OCI-LY3 (cell line): ENCODE results near the gene EEF2KMT.
"Not testable (repeated sequence)": the region's sequence is repeated elsewhere in the genome, so short reads cannot be mapped to it uniquely, and the experiment has no call there.

ENCODE experiments used
- EZH2phosphoT487 ChIP-seq: fragments of 200-600 bp; shearing (Covaris generic); IDR thresholded peaks from 2 replicates; pipeline ENCODE4 v1.6.1; 2018; ENCODE audit warnings: antibody characterized with exemption, mixed run types, low read depth
- TF ChIP-seq, protein P1 (sequence below): fragments of 200-600, 300-600 bp; sonication (generic); IDR thresholded peaks from 2 replicates; pipeline ENCODE4 v1.5.1; 2014; ENCODE audit warnings: antibody characterized with exemption, low read length, low read depth

DNA sequence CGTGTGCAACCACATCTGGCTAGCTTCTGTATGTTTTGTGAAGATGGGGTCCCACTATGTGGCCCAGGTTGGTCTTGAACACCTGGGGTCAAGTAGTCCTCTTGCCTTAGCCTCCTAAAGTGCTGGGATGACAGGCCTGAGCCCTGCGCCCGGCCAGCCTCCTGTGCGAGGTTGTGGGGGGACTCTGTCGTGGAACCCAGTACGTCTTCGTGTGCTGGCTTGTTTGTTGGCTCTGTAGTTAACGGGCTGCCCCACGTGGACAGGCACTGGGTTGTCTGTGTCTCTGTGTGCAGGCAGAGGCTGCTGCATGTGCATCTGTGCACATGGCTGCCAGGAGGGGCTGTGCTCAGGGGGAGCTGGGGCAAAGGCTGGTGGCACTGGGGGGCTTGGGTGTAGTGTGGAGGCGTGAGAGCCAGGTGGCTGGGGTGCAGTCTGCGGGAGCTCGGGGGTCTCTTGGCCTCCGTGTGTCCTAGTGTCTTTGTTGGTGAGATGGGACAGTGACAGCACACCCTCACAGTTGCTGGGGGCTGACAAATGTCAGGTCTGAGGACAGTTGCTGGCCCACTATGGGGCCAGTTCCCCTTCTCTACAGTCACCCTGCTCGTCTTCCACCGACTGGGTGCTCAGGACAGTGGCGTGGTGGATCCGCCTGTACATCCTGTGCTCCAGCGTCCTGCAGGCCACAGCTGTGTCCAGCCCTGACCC lies 9.4 kb downstream of the EEF2KMT start:
- TF ChIP-seq, protein P1, sequence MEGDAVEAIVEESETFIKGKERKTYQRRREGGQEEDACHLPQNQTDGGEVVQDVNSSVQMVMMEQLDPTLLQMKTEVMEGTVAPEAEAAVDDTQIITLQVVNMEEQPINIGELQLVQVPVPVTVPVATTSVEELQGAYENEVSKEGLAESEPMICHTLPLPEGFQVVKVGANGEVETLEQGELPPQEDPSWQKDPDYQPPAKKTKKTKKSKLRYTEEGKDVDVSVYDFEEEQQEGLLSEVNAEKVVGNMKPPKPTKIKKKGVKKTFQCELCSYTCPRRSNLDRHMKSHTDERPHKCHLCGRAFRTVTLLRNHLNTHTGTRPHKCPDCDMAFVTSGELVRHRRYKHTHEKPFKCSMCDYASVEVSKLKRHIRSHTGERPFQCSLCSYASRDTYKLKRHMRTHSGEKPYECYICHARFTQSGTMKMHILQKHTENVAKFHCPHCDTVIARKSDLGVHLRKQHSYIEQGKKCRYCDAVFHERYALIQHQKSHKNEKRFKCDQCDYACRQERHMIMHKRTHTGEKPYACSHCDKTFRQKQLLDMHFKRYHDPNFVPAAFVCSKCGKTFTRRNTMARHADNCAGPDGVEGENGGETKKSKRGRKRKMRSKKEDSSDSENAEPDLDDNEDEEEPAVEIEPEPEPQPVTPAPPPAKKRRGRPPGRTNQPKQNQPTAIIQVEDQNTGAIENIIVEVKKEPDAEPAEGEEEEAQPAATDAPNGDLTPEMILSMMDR: not testable (repeated sequence)
- not testable (repeated sequence) for TF ChIP-seq EZH2phosphoT487
